ENCODE measurements around the gene MYO1E. TPM values are rescaled to one million over a fixed set of nuclear protein-coding genes. Genes with fewer than 3 reads are reported as not detected.
A peak's percentile ranks its signal among the peaks of the same experiment; 100 is the strongest.

MYO1E gene
- total RNA-seq, 6 experiments from 2014 or later = 45.2 to 139 (median 68.9) TPM

GRCh38 chr15:59311195-59311594 lies 61.5 kb downstream of the MYO1E start:
- Histone ChIP-seq H3K4me1 (peaks cover 0 to 16% (median 5%) of the 10 kb centered on the region in 4 donors), H3K4me3 (no peak overlapping the region), H3K9me3 (no peaks in the 10 kb centered on the region), H3K27ac (no peak overlapping the region), H3K36me3 (no peaks in the 10 kb centered on the region), H3K27me3 (no peaks in the 10 kb centered on the region)
- TF ChIP-seq CTCF (IDR thresholded peaks at IDR 0.05) = no peak
- no peak for TF ChIP-seq POLR2A (IDR thresholded peaks at IDR 0.05)
- ATAC-seq = no peak
- DNase-seq = no peak
- intact Hi-C loops (cut with DNase I) = no loop called here
- 90% methylated on average over 5 of the region's 8 CpGs for WGBS (ENCODE audit: insufficient coverage, low coverage, low lambda C conversion rate, missing lambda C conversion rate)

DNA sequence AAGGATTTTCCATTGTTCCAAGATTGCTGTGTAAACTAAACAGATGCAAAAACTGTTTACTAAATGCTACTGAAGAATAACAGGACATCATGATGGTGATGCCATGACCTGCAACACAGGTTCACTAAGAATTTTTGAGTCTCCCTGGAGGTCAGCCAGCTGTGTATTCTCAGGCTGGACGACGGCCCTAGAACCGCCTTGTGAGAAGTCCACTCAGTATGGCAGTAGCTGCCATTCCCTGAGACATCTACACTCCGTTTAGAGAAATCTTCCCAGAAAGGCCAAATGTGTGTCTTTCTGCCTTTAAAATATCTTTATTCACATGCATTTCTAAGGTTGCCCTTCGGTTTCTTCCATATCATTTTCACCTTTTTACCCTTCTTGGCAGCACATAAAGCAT lies 63.3 kb downstream of the MYO1E start:
- DNase-seq (no peak), ATAC-seq (no peak)
- TF ChIP-seq CTCF (IDR thresholded peaks at IDR 0.05) (no peak), POLR2A (IDR thresholded peaks at IDR 0.05) (no peak)
- whole genome bisulfite sequencing (ENCODE audit: insufficient coverage, low coverage, low lambda C conversion rate, missing lambda C conversion rate) = 70% methylated on average over 5 of the region's 5 CpGs
- Histone ChIP-seq H3K27me3 (no peaks in the 10 kb centered on the region), H3K9me3 (no peaks in the 10 kb centered on the region), H3K4me3 (no peak overlapping the region), H3K27ac (no peak overlapping the region), H3K4me1 (peaks cover 0 to 28% (median 5%) of the 10 kb centered on the region in 4 donors), H3K36me3 (no peaks in the 10 kb centered on the region)
- intact Hi-C loops (cut with DNase I) = no loop called here

DNA sequence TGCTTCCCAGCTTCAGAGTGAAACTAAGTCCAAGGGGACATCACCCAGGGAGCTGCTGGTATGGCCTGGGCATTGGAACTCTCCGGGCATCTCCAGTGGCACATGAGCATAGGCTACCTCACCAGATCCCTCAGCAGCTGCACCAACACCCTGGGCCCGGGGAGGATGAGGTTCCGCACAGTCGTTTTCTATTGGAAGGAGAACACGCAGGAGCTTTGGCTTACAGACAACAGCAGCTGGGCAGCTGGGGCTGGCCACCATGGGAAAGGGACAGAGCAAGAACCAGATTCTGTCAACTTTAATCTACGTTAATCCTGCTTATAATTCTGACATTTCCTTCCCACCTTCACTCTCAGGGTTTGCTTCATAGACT lies 65.5 kb downstream of the MYO1E start:
- H3K36me3 ChIP-seq = no peaks in the 10 kb centered on the region
- ATAC-seq (peak in 3 of 4 donors; percentile 4 to 31 (median 11)), DNase-seq (no peak)
- H3K27ac ChIP-seq = no peak overlapping the region
- intact Hi-C loops (cut with DNase I) = no loop called here
- H3K9me3 ChIP-seq = no peaks in the 10 kb centered on the region
- H3K4me3 ChIP-seq = no peak overlapping the region
- TF ChIP-seq POLR2A (IDR thresholded peaks at IDR 0.05) = no peak
- no peaks in the 10 kb centered on the region for H3K27me3 ChIP-seq
- H3K4me1 ChIP-seq = peaks cover 0 to 29% (median 0%) of the 10 kb centered on the region in 4 donors
- WGBS (ENCODE audit: insufficient coverage, low coverage, low lambda C conversion rate, missing lambda C conversion rate) = 89% methylated on average over 3 of the region's 6 CpGs

- H3K27ac ChIP-seq = no peak overlapping the region
- DNase-seq = no peak
- H3K27me3 ChIP-seq = no peaks in the 10 kb centered on the region
- H3K4me3 ChIP-seq = no peak overlapping the region
- ATAC-seq = peak in 3 of 4 donors; percentile 16 to 53 (median 35)
- no peaks in the 10 kb centered on the region for H3K9me3 ChIP-seq
- no peaks in the 10 kb centered on the region for H3K36me3 ChIP-seq
- peaks cover 0 to 29% (median 0%) of the 10 kb centered on the region in 4 donors for H3K4me1 ChIP-seq
- intact Hi-C loops (cut with DNase I) = no loop called here
- TF ChIP-seq CTCF (IDR thresholded peaks at IDR 0.05) = no peak
- TF ChIP-seq POLR2A (IDR thresholded peaks at IDR 0.05) = no peak
- WGBS (ENCODE audit: insufficient coverage, low coverage, low lambda C conversion rate, missing lambda C conversion rate) = 73% methylated on average over 7 of the region's 7 CpGs
Observed at GRCh38 chr15:59306520-59307164, 66.0 kb downstream of the MYO1E start.

GRCh38 chr15:59304807-59305206 lies 67.9 kb downstream of the MYO1E start:
- no peaks in the 10 kb centered on the region for H3K9me3 ChIP-seq
- 48% methylated on average over 6 of the region's 6 CpGs for WGBS (ENCODE audit: insufficient coverage, low coverage, low lambda C conversion rate, missing lambda C conversion rate)
- DNase-seq (no peak), ATAC-seq (peak; percentile 26 to 41 (median 29))
- H3K27ac ChIP-seq = peak overlapping the region in 2 of 3 donors; percentile 41 to 54
- intact Hi-C loops (cut with DNase I) = no loop called here
- peaks cover 0 to 37% (median 0%) of the 10 kb centered on the region in 4 donors for H3K4me1 ChIP-seq
- H3K36me3 ChIP-seq = no peaks in the 10 kb centered on the region
- TF ChIP-seq POLR2A (IDR thresholded peaks at IDR 0.05) (no peak), CTCF (IDR thresholded peaks at IDR 0.05) (no peak)
- no peak overlapping the region for H3K4me3 ChIP-seq
- no peaks in the 10 kb centered on the region for H3K27me3 ChIP-seq
